ENCODE data around the gene ARHGAP33.

Gene ARHGAP33

GRCh38 chr19:35732540-35733179 lies 42.7 kb upstream of the ARHGAP33 start:
- H3K9me3 ChIP-seq (ENCODE audit: insufficient read depth, low read length, severe bottlenecking), result no peaks in the 10 kb centered on the region
- no peak for ATAC-seq (ENCODE audit: insufficient read depth, low read depth)
- no peak overlapping the region for H2AFZ ChIP-seq (ENCODE audit: low read depth, low read length)
- no peak for DNase-seq
- no peak overlapping the region for H3K4me3 ChIP-seq (ENCODE audit: low read depth in 1 of 2, low read length in 2 of 2)
- H3K27me3 ChIP-seq (ENCODE audit: insufficient read depth, low read length, poor library complexity), result no peaks in the 10 kb centered on the region
- peaks cover 95% of the 10 kb centered on the region for H3K36me3 ChIP-seq (ENCODE audit: insufficient read depth, low read length)
- TF ChIP-seq CTCF (IDR thresholded peaks at IDR 0.05; ENCODE audit: borderline replicate concordance, extremely low read depth, low read length, poor library complexity, severe bottlenecking) (no peak), EZH2 (IDR thresholded peaks at IDR 0.05; ENCODE audit: borderline replicate concordance, low read depth, low read length, severe bottlenecking) (no peak)
- no peak overlapping the region for H3K9ac ChIP-seq (ENCODE audit: low read depth, low read length)
- peaks cover 44% of the 10 kb centered on the region for H4K20me1 ChIP-seq (ENCODE audit: insufficient read depth, low read length)
- no peaks in the 10 kb centered on the region for H3K79me2 ChIP-seq (ENCODE audit: insufficient read depth, low read length)
- H3K4me2 ChIP-seq (ENCODE audit: insufficient read depth, low read length), result no peak overlapping the region
- no peaks in the 10 kb centered on the region for H3K4me1 ChIP-seq (ENCODE audit: insufficient read depth, low read length)
- no peak overlapping the region for H3K27ac ChIP-seq (ENCODE audit: low read length)

DNA sequence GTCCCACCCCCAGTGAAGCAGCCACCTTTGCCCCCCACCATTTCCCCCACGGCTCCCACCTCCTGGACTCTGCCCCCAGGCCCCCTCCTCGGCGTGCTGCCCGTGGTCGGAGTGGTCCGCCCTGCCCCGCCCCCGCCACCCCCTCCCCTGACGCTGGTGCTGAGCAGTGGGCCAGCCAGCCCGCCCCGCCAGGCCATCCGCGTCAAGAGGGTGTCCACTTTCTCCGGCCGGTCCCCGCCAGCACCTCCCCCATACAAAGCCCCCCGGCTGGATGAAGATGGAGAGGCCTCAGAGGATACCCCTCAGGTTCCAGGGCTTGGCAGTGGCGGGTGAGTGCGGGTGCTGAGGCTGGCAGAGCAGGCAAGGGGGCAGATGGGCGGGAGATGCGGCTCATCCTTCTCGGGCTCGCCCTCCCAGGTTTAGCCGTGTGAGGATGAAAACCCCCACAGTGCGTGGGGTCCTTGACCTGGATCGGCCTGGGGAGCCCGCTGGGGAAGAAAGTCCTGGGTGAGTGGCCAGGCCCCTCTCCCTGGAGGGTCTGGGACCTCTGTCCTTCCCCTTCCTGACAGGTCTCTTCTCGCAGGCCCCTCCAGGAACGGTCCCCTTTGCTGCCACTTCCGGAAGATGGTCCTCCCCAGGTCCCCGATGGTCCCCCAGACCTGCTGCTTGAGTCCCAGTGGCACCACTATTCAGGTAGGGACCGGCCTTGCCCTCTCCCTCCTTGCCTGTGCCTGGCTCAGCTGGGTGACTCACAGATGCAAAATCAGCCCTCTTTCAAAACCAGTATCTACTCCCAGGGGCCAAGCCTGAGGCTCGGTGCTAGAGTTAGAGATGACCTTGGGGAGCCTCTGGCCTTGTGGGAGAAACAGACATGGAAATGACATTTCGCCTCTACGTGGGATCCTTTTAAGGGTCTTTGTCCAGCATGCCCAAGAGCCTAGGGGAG lies 41.9 kb upstream of the ARHGAP33 start:
- H2AFZ ChIP-seq (ENCODE audit: low read depth, low read length), result no peak overlapping the region
- no peak overlapping the region for H3K9ac ChIP-seq (ENCODE audit: low read depth, low read length)
- H3K9me3 ChIP-seq (ENCODE audit: insufficient read depth, low read length, severe bottlenecking), result no peaks in the 10 kb centered on the region
- no peak for DNase-seq
- no peaks in the 10 kb centered on the region for H3K4me1 ChIP-seq (ENCODE audit: insufficient read depth, low read length)
- H3K79me2 ChIP-seq (ENCODE audit: insufficient read depth, low read length), result no peaks in the 10 kb centered on the region
- H3K27me3 ChIP-seq (ENCODE audit: insufficient read depth, low read length, poor library complexity), result no peaks in the 10 kb centered on the region
- H3K4me2 ChIP-seq (ENCODE audit: insufficient read depth, low read length), result no peak overlapping the region
- H3K36me3 ChIP-seq (ENCODE audit: insufficient read depth, low read length), result peaks cover 95% of the 10 kb centered on the region
- no peak for ATAC-seq (ENCODE audit: insufficient read depth, low read depth)
- TF ChIP-seq EZH2 (IDR thresholded peaks at IDR 0.05; ENCODE audit: borderline replicate concordance, low read depth, low read length, severe bottlenecking), result no peak
- no peak for TF ChIP-seq CTCF (IDR thresholded peaks at IDR 0.05; ENCODE audit: borderline replicate concordance, extremely low read depth, low read length, poor library complexity, severe bottlenecking)
- H3K27ac ChIP-seq (ENCODE audit: low read length), result no peak overlapping the region
- no peak overlapping the region for H3K4me3 ChIP-seq (ENCODE audit: low read depth in 1 of 2, low read length in 2 of 2)
- H4K20me1 ChIP-seq (ENCODE audit: insufficient read depth, low read length), result peaks cover 41% of the 10 kb centered on the region

- no peak overlapping the region for H3K27ac ChIP-seq (ENCODE audit: low read length)
- DNase-seq, result no peak
- H3K9ac ChIP-seq (ENCODE audit: low read depth, low read length), result no peak overlapping the region
- no peaks in the 10 kb centered on the region for H3K9me3 ChIP-seq (ENCODE audit: insufficient read depth, low read length, severe bottlenecking)
- H3K4me3 ChIP-seq (ENCODE audit: low read depth in 1 of 2, low read length in 2 of 2), result no peak overlapping the region
- no peak for ATAC-seq (ENCODE audit: insufficient read depth, low read depth)
- TF ChIP-seq EZH2 (IDR thresholded peaks at IDR 0.05; ENCODE audit: borderline replicate concordance, low read depth, low read length, severe bottlenecking) (no peak), CTCF (IDR thresholded peaks at IDR 0.05; ENCODE audit: borderline replicate concordance, extremely low read depth, low read length, poor library complexity, severe bottlenecking) (no peak)
- H3K36me3 ChIP-seq (ENCODE audit: insufficient read depth, low read length), result peaks cover 95% of the 10 kb centered on the region
- no peak overlapping the region for H2AFZ ChIP-seq (ENCODE audit: low read depth, low read length)
- no peaks in the 10 kb centered on the region for H3K79me2 ChIP-seq (ENCODE audit: insufficient read depth, low read length)
- H3K27me3 ChIP-seq (ENCODE audit: insufficient read depth, low read length, poor library complexity), result no peaks in the 10 kb centered on the region
- peaks cover 41% of the 10 kb centered on the region for H4K20me1 ChIP-seq (ENCODE audit: insufficient read depth, low read length)
- H3K4me2 ChIP-seq (ENCODE audit: insufficient read depth, low read length), result no peak overlapping the region
- peaks cover 3% of the 10 kb centered on the region for H3K4me1 ChIP-seq (ENCODE audit: insufficient read depth, low read length)
Measured at GRCh38 chr19:35734273-35734672, 41.1 kb upstream of the ARHGAP33 start.

All from DND-41 (cell line).